Measurements from ENCODE around the gene DPP4.
"Not testable (repeated sequence)": the region's sequence is repeated elsewhere in the genome, so short reads cannot be mapped to it uniquely, and the experiment has no call there.

DNA sequence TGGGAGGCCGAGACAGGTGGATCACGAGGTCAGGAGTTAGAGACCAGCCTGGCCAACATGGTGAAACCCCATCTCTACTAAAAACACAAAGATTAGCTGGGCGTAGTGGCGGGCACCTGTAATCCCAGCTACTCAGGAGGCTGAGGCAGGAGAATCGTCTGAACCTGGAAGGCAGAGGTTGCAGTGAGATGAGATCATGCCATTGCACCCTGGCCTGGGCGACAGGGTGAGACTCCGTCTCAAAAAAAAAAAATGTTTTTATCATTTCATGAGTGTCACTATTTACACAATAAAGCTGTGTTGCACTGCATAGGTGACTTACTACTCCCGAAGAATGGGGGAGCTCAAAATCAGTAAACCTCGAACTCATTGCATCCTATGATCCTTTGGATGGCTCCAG, 120.6 kb downstream of the DPP4 start:
- TF ChIP-seq, protein P1, sequence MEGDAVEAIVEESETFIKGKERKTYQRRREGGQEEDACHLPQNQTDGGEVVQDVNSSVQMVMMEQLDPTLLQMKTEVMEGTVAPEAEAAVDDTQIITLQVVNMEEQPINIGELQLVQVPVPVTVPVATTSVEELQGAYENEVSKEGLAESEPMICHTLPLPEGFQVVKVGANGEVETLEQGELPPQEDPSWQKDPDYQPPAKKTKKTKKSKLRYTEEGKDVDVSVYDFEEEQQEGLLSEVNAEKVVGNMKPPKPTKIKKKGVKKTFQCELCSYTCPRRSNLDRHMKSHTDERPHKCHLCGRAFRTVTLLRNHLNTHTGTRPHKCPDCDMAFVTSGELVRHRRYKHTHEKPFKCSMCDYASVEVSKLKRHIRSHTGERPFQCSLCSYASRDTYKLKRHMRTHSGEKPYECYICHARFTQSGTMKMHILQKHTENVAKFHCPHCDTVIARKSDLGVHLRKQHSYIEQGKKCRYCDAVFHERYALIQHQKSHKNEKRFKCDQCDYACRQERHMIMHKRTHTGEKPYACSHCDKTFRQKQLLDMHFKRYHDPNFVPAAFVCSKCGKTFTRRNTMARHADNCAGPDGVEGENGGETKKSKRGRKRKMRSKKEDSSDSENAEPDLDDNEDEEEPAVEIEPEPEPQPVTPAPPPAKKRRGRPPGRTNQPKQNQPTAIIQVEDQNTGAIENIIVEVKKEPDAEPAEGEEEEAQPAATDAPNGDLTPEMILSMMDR (IDR thresholded peaks at IDR 0.05; ENCODE audit: low read length), result not testable (repeated sequence)
- not testable (repeated sequence) for TF ChIP-seq EZH2phosphoT487 (IDR thresholded peaks at IDR 0.05; ENCODE audit: low read length)

Measured in MM.1S (cell line).